ENCODE measurements around the gene VDAC1. TPM values are rescaled to one million over a fixed set of nuclear protein-coding genes. Genes with fewer than 3 reads are reported as not detected.
"Not testable (repeated sequence)": the region's sequence is repeated elsewhere in the genome, so short reads cannot be mapped to it uniquely, and the experiment has no call there.

Gene VDAC1
- total RNA-seq, 3 donors from 2014 or later = 153 to 283 (median 246) TPM

GRCh38 chr5:134038138-134038537 is 33.4 kb upstream of the VDAC1 start:
- Histone ChIP-seq H3K4me3 (no peak overlapping the region), H3K36me3 (ENCODE audit: low read depth) (no peaks in the 10 kb centered on the region), H3K4me1 (ENCODE audit: low read depth) (no peaks in the 10 kb centered on the region), H3K9me3 (no peaks in the 10 kb centered on the region)
- TF ChIP-seq CTCF (IDR thresholded peaks at IDR 0.05) = no peak
- intact Hi-C loops (cut with DNase I, micrococcal nuclease) = no loop called here
- DNase-seq (no peak), ATAC-seq (no peak)

GRCh38 chr5:134037160-134037559 is 32.4 kb upstream of the VDAC1 start:
- intact Hi-C loops (cut with DNase I, micrococcal nuclease) = no loop called here
- no peak for ATAC-seq
- DNase-seq = no peak
- no peaks in the 10 kb centered on the region for H3K36me3 ChIP-seq (ENCODE audit: low read depth)
- no peaks in the 10 kb centered on the region for H3K9me3 ChIP-seq
- H3K4me3 ChIP-seq = no peak overlapping the region
- no peak for TF ChIP-seq CTCF (IDR thresholded peaks at IDR 0.05)
- no peaks in the 10 kb centered on the region for H3K4me1 ChIP-seq (ENCODE audit: low read depth)

- Histone ChIP-seq H3K9me3 (no peaks in the 10 kb centered on the region), H3K36me3 (ENCODE audit: low read depth) (no peaks in the 10 kb centered on the region), H3K4me3 (no peak overlapping the region), H3K4me1 (ENCODE audit: low read depth) (no peaks in the 10 kb centered on the region)
- ATAC-seq (no peak), DNase-seq (no peak)
- intact Hi-C loops (cut with DNase I, micrococcal nuclease) = no loop called here
- TF ChIP-seq CTCF (IDR thresholded peaks at IDR 0.05) = no peak
These were observed 29.6 kb upstream of the VDAC1 start for GRCh38 chr5:134034326-134034725.

- peak in 1 of 3 donors; percentile 7 for DNase-seq
- H3K9me3 ChIP-seq; H3K36me3 ChIP-seq (ENCODE audit: low read depth); intact Hi-C loops (cut with DNase I, micrococcal nuclease); ATAC-seq; H3K4me3 ChIP-seq; H3K4me1 ChIP-seq (ENCODE audit: low read depth): not testable (repeated sequence)
These were observed 25.7 kb upstream of the VDAC1 start for GRCh38 chr5:134030303-134030964.

GRCh38 chr5:134029156-134029555 is 24.4 kb upstream of the VDAC1 start:
- TF ChIP-seq CTCF (IDR thresholded peaks at IDR 0.05) = no peak
- H3K4me1 ChIP-seq (ENCODE audit: low read depth) = peaks cover 7% of the 10 kb centered on the region
- DNase-seq = peak in 1 of 3 donors; percentile 19
- ATAC-seq = peak; percentile 73
- H3K9me3 ChIP-seq = no peaks in the 10 kb centered on the region
- intact Hi-C loops (cut with DNase I, micrococcal nuclease) = no loop called here
- no peaks in the 10 kb centered on the region for H3K36me3 ChIP-seq (ENCODE audit: low read depth)
- H3K4me3 ChIP-seq = no peak overlapping the region

GRCh38 chr5:134028496-134028895 is 23.7 kb upstream of the VDAC1 start:
- intact Hi-C loops (cut with DNase I, micrococcal nuclease) = no loop called here
- no peak for TF ChIP-seq CTCF (IDR thresholded peaks at IDR 0.05)
- H3K9me3 ChIP-seq = no peaks in the 10 kb centered on the region
- H3K36me3 ChIP-seq (ENCODE audit: low read depth) = no peaks in the 10 kb centered on the region
- H3K4me3 ChIP-seq = no peak overlapping the region
- ATAC-seq (no peak), DNase-seq (peak in 1 of 3 donors; percentile 4)
- peaks cover 7% of the 10 kb centered on the region for H3K4me1 ChIP-seq (ENCODE audit: low read depth)
